Esophagus muscularis mucosa (tissue), 4 donors: ENCODE data around the gene JAKMIP1.

Experiments used
- EP300 ChIP-seq: sonication (generic); formaldehyde crosslinking; IDR thresholded peaks from one replicate; pipeline ENCODE4 v1.6.1; 2017; ENCODE audit warnings: antibody characterized with exemption
- POLR2A ChIP-seq: fragments of 450-650 bp; IDR thresholded peaks from one replicate; pipeline ENCODE4 v1.6.1; 2017; ENCODE audit warnings: antibody characterized with exemption, moderate library complexity, mild to moderate bottlenecking, low read depth
- POLR2AphosphoS5 ChIP-seq, 2 donors: sonication (generic); formaldehyde crosslinking; IDR thresholded peaks; one replicate each; pipeline ENCODE4 v1.6.1; 2017; ENCODE audit warnings: antibody characterized with exemption in 2 of 2
- TF ChIP-seq, protein P1 (sequence below), 3 experiments: fragments of 200-600 bp in 2 of 3; fragments of 450-650 bp in 1 of 3; sonication (generic) in 2 of 3; IDR thresholded peaks; one replicate each; pipeline ENCODE4 v1.5.1; 2017 to 2019; ENCODE audit warnings: antibody characterized with exemption in 3 of 3, mild to moderate bottlenecking in 2 of 3, moderate library complexity in 1 of 3

GRCh38 chr4:6063684-6064083 is 136.7 kb downstream of the JAKMIP1 start:
- TF ChIP-seq POLR2AphosphoS5 (IDR thresholded peaks at IDR 0.05): no peak
- TF ChIP-seq, protein P1, sequence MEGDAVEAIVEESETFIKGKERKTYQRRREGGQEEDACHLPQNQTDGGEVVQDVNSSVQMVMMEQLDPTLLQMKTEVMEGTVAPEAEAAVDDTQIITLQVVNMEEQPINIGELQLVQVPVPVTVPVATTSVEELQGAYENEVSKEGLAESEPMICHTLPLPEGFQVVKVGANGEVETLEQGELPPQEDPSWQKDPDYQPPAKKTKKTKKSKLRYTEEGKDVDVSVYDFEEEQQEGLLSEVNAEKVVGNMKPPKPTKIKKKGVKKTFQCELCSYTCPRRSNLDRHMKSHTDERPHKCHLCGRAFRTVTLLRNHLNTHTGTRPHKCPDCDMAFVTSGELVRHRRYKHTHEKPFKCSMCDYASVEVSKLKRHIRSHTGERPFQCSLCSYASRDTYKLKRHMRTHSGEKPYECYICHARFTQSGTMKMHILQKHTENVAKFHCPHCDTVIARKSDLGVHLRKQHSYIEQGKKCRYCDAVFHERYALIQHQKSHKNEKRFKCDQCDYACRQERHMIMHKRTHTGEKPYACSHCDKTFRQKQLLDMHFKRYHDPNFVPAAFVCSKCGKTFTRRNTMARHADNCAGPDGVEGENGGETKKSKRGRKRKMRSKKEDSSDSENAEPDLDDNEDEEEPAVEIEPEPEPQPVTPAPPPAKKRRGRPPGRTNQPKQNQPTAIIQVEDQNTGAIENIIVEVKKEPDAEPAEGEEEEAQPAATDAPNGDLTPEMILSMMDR (IDR thresholded peaks at IDR 0.05): no peak
- no peak for TF ChIP-seq POLR2A
- TF ChIP-seq EP300: no peak
